HuH-7.5 (cell line): Measurements from ENCODE around the gene PDPN.
"Not testable (repeated sequence)": the region's sequence is repeated elsewhere in the genome, so short reads cannot be mapped to it uniquely, and the experiment has no call there.

Source experiments
- DNase-seq: peaks from one replicate; pipeline ENCODE4 v3.0.0; 2011; ENCODE audit warnings: low spot score

Gene PDPN, protein sequence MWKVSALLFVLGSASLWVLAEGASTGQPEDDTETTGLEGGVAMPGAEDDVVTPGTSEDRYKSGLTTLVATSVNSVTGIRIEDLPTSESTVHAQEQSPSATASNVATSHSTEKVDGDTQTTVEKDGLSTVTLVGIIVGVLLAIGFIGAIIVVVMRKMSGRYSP

DNA sequence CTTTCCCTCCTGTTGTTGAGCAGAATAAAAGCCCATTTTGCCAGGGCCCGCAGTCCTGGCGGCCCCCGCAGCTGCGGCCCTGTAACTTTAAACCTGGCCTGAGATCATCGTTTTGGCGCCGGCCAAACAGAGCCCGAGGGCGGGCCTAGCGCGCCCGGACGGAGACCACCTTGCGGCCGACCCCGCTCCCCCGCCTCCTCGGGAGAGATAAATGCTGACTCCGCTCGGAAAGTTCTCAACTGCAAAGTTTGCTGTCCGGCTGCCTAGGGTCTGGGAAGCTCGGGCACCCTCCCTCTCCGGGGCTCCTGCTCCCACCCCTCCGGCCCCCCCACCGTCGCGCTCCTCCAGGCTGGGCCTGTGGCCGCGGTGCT, at the start of gene PDPN:
TSS of gene PDPN (plus strand) at position 238 of the 371 bp plus-strand sequence. CDS start 202 bp downstream, outside the sequence.
- no peak for DNase-seq

DNA sequence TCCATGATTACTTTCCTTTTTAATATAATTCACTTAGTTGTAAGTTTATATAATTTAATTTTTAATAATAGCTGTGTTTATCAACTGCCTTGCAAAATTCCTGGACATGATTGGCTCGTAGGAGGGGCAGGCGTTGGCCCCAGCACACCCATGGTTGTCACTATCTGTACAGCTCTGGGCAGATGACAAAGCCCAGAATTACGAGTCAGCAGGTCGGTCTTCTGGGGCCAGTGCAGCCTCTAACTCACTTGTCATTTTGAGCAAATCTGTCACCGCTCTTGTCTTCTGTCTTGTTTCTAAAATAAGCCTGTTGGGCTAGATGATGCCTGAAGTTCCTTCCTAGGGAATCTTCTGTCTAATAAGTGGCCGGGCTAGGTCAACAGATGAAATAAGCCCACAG, 48.4 kb upstream of the PDPN start:
- DNase-seq, result no peak

DNA sequence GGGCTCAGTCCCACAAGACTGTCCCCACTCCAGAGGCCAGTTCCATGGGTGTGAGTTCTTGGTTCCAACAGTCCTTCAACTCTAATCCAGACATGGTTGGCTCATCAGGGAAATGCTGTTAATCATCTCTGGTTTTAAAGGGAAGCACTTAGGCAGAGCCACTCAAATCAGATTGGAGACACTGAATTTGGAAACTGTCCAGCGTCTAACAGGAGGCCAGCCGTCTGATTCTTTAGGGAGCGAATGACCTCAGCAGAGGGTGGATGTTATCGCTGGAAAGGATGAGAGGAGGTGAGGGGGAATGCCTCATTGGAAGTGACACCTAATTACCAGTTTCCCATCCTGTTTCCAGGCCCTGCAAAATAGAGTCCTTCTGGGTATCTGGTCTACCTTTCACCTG, 47.1 kb upstream of the PDPN start:
- no peak for DNase-seq

DNA sequence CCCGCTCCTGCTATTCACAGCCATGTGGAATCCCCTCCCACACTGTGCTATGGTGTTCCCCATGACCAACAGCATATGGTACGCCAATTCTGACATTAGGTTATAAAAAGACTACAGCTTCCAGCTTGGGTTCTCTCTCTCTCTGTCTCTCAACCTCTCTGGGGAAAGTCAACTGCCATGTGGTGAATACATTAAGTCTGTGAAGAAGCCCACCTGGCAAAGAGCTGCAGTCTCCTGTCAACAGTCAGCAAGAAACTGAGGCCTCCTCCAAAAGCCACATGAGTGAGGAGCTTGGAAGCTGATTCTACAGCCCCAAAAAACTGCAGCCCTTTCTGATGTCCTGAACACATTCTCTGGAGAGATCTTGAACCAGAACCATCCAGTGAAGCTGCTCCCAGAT, 44.8 kb upstream of the PDPN start:
- no peak for DNase-seq

DNA sequence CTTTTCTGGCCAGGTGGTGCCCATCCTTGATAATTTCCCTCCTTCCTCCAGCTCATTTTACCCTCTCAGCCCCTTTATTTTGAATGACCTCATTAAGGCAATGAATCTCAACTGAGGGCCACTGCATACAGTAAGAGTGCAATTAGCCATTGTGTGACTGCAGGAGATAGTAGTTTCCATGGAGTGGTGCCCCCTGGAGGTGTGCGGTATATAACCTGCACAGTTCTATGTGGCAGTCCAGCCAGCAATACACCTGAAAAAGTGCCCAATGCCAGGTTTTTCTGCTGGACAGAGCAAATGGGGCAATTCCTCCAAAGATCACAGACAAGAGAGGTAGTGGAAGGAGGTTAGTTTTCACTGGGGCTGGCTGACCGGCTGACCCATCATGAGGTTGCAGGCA, 43.9 kb upstream of the PDPN start:
- DNase-seq, result no peak

DNA sequence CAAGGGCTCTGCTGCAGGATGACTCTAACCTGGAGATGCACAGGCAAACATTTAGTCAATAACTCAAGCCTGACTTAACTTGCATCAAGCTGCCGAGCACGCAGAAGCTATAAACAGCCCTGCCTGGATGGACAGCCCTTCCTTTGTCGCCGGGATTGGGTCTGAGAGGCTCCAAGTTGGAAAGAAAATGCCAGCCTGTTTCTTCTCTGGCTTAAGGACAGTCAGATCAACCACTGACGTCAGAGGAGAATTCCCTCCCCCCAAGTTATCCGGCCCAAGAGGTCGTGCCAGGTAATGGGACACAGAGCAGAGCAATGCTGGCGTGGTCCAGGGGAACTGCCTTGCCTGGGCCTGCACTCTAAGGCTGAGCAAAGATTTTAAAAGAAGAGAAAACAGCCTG, 42.8 kb upstream of the PDPN start:
- DNase-seq, result no peak

DNA sequence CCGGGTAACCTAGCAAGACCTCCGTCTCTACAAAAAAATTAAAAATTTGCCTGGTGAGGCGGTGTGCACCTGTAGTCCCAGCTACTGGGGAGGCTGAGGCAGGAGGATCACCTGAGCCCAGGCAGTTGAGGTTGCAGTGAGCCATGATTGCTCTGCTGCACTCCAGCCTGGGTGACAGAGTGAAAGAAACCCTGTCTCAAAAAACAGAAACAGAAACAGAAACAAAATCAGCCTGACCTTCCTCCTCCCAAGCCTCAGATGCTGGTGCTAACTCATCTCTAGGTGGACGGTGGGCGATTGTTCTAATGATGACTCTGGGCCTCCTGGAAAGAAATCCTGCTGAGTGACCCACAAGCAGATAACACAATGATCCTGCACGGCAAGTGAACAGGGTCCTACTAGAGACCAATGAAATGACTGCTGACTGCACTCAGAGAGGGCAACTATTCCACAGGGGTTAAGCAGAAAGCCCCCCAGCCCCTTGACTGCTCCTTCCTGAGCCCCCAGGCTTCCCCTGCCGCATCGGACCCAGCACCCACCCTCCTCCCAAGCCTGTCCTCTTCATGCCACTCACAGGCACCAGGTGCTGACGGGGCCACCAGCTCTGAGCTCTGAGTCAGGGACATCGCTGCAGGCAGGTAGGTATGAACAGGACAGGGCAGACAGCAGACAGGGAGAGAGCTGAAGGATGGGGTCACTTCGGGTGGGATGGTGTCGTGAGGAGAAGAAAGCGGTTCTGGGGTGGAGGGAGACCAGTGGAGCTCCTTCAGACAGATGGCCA, 42.0 kb upstream of the PDPN start:
- no peak for DNase-seq

DNA sequence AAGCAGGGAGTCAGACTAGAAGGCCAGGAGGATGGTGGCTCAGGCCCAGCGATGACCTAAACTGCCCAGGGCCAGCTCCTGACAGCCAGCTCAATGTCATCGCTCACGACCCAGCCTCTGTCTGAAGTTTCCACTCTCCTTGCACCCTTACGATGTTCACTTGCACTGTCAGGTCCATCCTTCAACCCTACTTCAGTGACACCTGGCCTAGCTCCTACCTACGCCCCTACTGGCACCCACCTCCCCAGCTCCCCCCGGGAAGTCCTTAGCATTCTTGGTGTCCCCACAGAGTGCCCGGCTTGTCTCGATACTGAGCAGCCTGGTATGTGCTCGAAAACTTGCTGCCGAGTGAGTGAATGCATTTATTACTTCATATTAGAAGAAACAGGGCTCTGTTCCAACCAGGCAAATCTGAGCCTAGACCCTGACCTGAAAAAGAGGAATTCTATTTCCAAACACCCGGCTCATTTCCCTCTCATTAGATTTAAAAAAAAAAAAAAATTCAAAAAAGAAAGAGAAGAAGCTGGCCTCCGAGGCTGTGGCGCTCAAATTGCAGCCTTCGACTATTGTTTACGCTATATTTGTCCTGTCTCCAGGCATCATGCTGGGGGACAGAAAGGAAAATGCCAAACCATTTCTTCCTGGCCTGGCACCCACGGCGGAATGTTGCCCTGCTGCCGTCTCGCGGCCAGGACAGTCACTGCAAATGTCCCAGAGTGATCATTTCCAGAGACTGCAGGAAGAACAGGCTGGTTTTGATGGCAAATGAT, 40.0 kb upstream of the PDPN start:
- DNase-seq, result peak; percentile 39

DNA sequence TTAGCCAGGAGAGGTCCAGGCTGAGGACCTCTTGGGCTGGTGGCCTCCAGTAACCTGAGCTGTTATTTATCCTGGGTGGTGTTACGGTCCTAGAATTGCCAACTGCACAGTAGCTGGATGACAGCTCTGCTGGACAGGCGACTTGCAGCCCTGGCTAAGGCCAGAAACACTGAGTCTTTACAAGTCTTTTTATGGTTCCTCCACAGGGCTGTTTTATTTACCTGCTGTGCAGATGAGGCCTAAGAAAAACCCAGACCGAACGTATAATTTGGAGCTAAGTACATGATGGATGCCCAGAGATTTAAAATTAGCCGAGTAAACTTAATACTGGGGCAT, 39.4 kb upstream of the PDPN start:
- DNase-seq, result no peak

DNA sequence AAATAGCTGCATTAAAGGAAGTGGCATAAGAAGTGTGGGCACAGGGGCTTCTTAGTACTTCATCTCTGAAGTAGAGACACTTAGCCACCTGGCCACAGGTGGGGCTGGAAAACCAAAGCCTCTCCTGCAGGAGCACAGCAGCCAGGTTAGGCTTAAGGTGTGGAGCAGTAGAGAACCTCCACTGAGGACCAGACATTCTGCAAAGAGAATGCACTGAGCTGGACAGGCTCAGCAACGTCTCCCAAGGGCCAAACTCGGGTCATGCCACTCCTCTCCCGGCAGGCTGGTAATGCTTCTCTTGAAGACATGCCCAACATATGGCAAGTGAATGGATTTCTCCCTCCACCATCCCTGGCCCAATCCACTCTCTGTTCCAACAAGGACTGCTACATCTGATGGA, 36.8 kb upstream of the PDPN start:
- no peak for DNase-seq

DNA sequence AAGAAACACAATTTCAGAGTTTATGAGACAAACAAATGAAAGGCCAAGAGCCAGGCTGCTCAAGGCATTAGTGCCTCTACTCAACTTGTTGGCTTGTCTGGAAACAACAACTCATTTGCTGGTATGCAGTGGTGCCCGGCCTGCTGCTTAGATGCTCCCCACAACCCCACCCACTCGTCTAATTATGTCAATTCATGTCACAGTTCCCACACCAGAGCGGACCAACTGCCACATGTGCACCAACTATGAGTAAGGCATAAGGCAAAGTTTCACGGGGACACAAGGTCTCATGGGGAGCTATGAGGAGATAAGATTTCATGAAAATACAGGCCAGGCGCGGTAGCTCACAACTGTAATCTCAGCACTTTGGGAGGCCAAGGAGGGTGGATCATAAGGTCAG, 35.4 kb upstream of the PDPN start:
- DNase-seq, result no peak

DNA sequence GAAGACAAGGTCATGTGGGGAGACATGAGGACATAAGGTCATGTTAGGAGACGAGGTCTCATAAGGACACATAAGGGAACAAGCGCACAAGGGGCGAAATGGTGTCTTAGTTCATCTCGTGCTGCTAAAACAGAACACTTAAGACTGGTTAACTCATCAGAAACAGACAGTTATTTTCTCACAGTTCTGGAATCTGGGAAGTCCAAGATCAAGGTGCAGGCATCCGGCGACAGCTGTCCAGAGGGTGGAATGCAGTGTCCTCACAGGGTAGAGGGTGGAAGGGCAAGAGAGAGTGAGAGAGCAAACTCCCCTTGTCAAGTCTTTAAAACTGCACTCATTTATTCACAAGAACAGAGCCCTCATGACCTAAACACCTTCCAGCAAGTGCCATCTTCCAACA, 34.6 kb upstream of the PDPN start:
- no peak for DNase-seq

DNA sequence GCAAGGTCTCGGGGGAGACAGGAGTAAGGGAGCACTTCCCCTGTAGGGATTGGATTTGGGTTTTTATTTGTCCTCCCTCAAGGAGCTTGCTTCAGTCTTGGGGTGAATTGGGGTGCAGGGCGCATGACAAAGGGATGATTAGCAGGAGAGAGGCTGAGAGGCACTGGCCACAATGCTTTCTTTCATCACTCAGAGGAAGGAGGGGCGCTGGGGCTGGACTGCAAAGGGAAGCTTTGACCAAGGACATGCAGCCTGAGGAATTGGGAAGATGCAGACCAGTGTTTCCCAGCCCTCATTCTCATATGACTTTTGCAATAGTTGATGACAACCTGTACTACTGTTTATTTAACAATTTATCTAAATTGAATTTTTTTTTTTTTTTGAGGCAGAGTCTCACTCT, 34.1 kb upstream of the PDPN start:
- DNase-seq, result no peak

DNA sequence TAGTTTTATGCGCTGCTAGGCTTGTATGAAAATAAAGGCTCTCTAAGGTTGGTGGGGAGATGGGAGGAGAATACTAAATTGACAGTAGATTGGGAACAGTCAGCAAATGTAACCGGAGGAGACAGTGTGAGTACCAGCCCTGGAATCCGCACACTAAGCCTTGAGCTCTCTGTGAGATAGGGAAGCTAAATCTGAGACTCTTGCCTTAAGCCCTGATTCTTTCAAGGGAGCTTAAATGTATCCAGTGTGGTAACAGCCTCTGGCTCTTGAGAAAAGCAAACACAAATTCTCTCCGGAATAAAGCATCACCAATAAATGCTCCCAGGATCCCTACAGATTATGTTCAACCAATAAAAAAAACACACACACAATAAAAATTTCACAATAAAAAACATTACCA, 33.0 kb upstream of the PDPN start:
- no peak for DNase-seq

DNA sequence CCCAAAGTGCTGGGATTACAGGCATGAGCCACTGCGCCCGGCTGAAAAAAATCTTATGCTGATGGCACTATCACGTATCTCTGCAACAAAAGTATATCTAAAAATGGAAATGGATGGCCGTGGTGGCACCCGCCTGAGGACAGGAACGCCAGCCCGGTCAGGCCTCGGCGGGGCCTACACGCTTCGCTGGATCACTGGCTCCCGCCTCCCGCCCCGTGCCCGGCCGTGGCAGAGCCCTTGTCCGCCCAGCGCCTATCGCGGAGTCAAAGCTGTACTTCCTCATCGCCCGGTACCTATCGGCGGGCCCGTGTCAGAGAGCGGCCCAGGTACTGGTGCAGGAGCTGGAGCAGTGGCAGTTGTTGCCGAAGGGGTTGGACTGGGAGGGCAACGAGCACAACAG, 28.8 kb upstream of the PDPN start:
- DNase-seq, result no peak

DNA sequence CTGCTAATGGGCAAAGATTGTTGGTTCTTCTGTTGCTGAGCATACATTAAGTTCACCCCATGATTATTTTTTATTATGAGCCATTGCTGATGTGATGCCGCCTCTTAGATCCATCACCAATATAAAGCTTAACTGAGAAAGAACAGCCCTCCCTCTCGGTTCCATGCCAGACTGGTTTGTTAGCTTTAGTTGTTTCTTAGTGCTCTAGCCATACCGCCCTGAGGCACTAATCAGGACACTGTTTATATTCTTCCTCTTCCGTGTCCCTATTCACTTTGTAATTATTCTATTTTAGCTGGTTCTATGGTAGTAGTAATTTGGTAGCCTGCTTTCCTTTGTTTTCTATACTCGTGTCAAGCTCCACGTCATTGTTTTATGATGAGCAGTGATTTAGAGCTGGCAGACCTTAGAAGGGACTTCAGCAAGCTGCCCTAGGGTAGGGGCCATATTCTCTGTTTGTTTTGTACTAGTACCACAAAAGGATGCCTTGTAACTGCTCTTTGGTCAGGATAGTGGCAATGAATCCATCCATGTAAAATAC, 27.3 kb upstream of the PDPN start:
- DNase-seq, result no peak

DNA sequence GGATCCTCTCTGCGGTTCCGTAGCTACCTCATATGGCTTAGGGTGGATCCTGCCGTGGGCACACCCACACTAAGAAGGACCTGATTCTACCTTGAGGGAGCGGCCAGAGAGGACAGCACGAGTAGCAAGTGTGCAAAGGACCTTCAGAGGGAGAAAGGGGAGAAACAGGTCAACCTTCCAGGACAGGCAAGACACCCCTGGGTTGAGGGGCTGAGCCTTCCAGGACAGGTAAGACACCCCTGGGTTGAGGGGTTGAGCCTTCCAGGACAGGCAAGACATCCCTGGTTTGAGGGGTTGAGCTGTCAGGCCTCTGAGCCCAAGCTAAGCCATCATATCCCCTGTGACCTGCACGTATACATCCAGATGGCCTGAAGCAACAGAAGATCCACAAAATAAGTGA, 23.1 kb upstream of the PDPN start:
- DNase-seq, result no peak

DNA sequence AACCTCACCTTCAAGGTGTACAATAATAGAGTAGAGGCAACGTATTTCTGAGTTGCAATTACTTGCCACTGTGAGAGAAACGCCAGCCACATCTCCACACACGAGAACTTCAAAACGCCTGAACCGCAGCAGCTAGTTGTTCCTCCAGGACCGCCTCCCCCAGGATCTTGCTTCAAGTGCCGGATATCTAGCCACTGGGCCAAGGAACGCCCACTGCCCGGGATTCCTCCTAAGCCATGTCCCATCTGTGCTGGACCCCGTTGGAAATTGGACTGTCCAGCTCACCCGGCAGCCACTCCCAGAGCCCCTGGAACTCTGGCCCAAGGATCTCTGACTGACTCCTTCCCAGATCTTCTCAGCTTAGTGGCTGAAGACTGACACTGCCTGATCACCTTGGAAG, 20.7 kb upstream of the PDPN start:
- not testable (repeated sequence) for DNase-seq

DNA sequence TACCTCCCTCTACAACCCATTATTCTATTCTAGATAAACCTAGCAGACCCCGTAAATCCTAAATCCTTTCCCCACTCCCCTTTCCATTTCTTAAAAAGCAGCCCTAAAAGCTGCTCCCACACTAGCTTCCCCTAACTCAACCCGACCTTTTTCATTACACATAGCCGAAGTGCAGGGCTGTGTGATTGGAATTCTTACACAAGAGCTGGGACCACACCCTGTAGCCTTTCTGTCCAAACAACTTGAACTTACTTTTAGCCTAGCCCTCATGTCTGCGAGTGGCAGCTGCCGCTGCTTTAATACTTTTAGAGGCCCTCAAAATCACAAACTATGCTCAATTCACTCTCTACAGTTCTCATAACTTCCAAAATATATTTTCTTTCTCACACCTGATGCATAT, 19.6 kb upstream of the PDPN start:
- no peak for DNase-seq

DNA sequence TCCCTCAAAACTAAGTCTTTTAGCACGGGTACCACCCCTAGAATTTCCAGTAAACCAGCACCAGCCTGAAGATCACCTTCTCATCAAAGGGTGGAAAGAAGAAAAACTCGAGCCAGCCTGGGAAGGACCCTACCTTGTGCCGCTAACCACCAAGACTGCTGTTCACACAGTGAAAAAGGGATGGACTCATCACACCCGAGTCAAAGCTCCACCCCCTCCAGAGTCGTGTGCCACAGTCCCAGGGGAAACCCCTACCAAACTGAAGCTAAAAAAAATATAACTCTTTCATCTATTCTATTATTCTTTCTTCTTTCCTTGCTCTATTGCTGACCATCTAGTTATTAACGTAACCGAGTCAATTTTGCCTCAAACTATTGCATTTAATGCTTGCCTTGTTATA, 13.2 kb upstream of the PDPN start:
- DNase-seq, result not testable (repeated sequence)

DNA sequence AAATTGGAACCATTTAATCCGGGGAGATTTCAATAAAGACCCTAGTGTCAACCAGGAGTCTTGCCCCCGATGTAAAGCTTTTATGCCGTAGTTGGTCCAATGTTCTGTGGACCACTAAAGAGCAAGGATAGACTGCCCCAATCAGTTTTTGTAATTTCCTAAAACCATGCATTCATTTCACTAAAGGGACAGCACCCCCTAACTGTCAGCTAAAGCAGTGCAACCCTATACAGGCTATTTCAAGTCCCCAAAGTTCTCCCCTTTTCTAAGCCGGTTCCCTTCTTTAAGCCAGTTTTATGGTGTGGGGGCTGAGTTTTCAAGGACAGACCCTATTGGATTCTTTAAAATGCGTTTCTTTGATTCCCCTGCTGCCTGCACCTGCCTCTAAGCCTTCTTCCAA, 12.7 kb upstream of the PDPN start:
- DNase-seq, result no peak

DNA sequence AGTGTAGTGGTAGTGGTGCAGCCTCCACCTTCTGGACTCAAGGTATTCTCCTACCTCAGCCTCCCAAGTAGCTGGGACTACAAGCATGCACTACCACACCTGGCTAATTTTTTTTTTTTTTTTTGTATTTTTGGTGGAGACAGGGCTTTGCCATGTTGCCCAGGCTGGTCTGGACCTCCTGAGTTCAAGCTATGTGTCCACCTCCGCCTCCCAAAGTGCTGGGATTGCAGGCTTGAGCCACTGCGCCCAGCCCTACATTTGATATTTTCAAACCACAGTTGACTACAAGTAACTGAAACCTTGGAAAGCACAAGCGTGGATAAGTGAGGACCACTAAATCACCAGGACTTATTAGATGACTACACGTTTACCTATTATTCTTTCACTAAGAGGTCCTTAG, 10.0 kb upstream of the PDPN start:
- no peak for DNase-seq

DNA sequence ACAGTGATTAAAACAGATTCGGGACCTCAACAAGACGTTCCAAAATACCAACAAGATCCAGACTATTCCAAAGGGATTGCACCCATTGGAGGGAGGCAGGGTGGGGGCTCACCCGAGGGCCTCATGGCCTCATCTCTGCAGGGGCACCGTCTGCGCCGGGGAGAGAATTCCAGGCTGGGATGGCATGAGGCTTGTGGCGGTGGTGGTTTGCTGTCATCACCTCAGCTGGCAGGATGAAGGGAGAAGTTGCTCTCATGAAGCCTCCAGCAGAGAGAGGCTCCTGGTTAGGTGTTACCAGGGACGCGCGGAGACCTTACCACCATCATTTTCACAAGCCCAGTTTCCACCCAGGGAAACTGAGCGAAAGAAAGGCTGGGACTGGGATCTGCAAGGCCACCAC, 6.7 kb upstream of the PDPN start:
- DNase-seq, result no peak
